ENCODE data around the gene IMMP2L. TPM values are rescaled to one million over a fixed set of nuclear protein-coding genes. Genes with fewer than 3 reads are reported as not detected.

The IMMP2L gene
- total and polyA plus RNA-seq, 2 of the 13 experiments (the other 11 are each of a cell fraction or from before 2014, with no cell fraction given) = 7.8 to 16.9 TPM

- TF ChIP-seq MYPOP (CRISPR knock-in tag; IDR thresholded peaks at IDR 0.05) (no peak), MTF2 (CRISPR knock-in tag; IDR thresholded peaks at IDR 0.05; ENCODE audit: borderline replicate concordance) (no peak)
These were observed 884.9 kb downstream of the IMMP2L start (continued) for GRCh38 chr7:110677405-110677804.

GRCh38 chr7:110676785-110677184, 885.5 kb downstream of the IMMP2L start:
- intact Hi-C loops (cut with micrococcal nuclease; ENCODE audit: unreplicated experiment) (loop anchor here (1.0 kb wide), 1 partner anchor 154 kb away; no protein-coding TSS in a partner anchor), in situ Hi-C loops (cut with HindIII; ENCODE audit: extremely low pct_ligation_motif_present, low pct_unique_long_range_greater_than_20kb) (no loop called here)
- ATAC-seq (no peak), DNase-seq (ENCODE audit: low spot score) (peak; percentile 7), FAIRE-seq (no peak)
- no peaks in the 10 kb centered on the region for H3K27me3 ChIP-seq (ENCODE audit: control insufficient read depth in 1 of 2, insufficient read depth in 2 of 2, low read length in 2 of 2)
- no TSS peak for BruUV-seq (replicated peaks)
- H3K9ac ChIP-seq (ENCODE audit: insufficient read depth, low read depth, low read length) = no peak overlapping the region
- ChIA-PET POLR2A (no interaction called here), CTCF (ENCODE audit: low intra/inter-chr PET ratio, low total read pairs) (no interaction called here)
- no peak overlapping the region for H2AFZ ChIP-seq (ENCODE audit: low read length)
- H4K20me1 ChIP-seq (ENCODE audit: insufficient read depth, low read length) = no peaks in the 10 kb centered on the region
- WGBS (ENCODE audit: low lambda C conversion rate) = 61% methylated on average over 2 of the region's 2 CpGs
- H3K4me2 ChIP-seq (ENCODE audit: low read depth, low read length) = peak overlapping the region; percentile 18; the same call in 1 of the 2 replicates
- peaks cover 24% of the 10 kb centered on the region for H3K9me3 ChIP-seq (ENCODE audit: low read length)
- no peak overlapping the region for H3K27ac ChIP-seq (ENCODE audit: extremely low read length, insufficient read depth, low read length)
- no peaks in the 10 kb centered on the region for H3K36me3 ChIP-seq (replicated peaks in 1 of 2; ENCODE audit: control insufficient read depth in 1 of 2, insufficient read depth in 2 of 2, low read length in 2 of 2)
- no peak overlapping the region for H3K4me3 ChIP-seq (replicated peaks in 1 of 3; ENCODE audit: insufficient read depth in 1 of 3, low read depth in 2 of 3, low read length in 3 of 3)
- no peaks in the 10 kb centered on the region for H3K79me2 ChIP-seq (ENCODE audit: insufficient read depth, low read length)
- H3K4me1 ChIP-seq (ENCODE audit: insufficient read depth, low read length) = peaks cover 28% of the 10 kb centered on the region
- TF ChIP-seq CBX1 (IDR thresholded peaks at IDR 0.05; ENCODE audit: low read depth) (no peak), RXRA (CRISPR knock-in tag; IDR thresholded peaks at IDR 0.05) (no peak), MYPOP (CRISPR knock-in tag; IDR thresholded peaks at IDR 0.05) (no peak), PATZ1 (CRISPR knock-in tag; IDR thresholded peaks at IDR 0.05) (no peak), HNF1A (IDR thresholded peaks at IDR 0.05; ENCODE audit: low read depth) (no peak), HNF1A (CRISPR knock-in tag; IDR thresholded peaks at IDR 0.05; ENCODE audit: borderline replicate concordance) (no peak), CREBL2 (CRISPR knock-in tag; IDR thresholded peaks at IDR 0.05; ENCODE audit: borderline replicate concordance) (no peak), CREB1 (IDR thresholded peaks at IDR 0.05) (peak; percentile 96), CREB1 (CRISPR knock-in tag; IDR thresholded peaks at IDR 0.05) (no peak), FOSL1 (CRISPR knock-in tag; IDR thresholded peaks at IDR 0.05; ENCODE audit: borderline replicate concordance) (no peak), CTCF (CRISPR knock-in tag; IDR thresholded peaks at IDR 0.05) (no peak), SMAD1 (CRISPR knock-in tag; IDR thresholded peaks at IDR 0.05; ENCODE audit: borderline replicate concordance, low read depth) (no peak)

Data from HepG2 (cell line).